ENCODE measurements around the gene PGM2L1.

GRCh38 chr11:74357449-74357848, 40.8 kb downstream of the PGM2L1 start:
- TF ChIP-seq CTCF (conservative IDR thresholded peaks at IDR 0.05) = no peak
- no peak for TF ChIP-seq ZFX (IDR thresholded peaks at IDR 0.05)
